Fibroblast of skin of abdomen (primary cell): ENCODE data around the gene NDST1.

ENCODE experiments used
- DNase-seq: peaks from one replicate; pipeline ENCODE4 v3.0.0-alpha.2; 2013

NDST1 gene

DNA sequence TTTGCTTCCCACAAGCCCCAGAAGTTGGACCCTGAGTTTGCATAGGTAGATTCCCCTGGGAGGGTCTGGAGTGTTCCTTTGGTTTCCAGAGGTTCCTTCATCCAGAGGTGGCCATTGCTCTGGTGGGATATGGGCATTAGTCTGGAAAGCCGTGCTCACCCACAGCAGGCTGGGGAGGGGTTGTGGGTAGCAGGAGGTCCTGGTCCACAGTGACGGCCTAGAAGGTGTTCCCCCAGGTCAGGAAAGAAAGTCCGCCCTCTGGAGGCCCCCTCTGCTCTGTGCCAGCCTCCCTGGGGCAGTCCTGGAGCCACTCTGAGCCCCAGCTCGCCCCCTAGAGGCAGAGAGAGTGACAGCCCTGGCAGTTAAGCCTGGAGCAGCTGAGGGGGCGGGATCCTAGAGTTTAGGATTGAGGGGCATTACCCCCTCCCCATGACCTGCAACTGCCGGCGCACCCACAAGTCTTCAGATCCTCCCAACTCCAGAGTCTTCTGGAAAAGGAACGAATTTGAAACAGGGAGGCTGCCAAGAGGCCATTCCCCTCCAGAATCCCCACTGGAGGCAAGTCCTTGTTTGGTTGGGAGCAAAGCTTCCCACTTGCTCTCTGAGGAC, 36.8 kb downstream of the NDST1 start:
- peak; percentile 62 for DNase-seq

DNA sequence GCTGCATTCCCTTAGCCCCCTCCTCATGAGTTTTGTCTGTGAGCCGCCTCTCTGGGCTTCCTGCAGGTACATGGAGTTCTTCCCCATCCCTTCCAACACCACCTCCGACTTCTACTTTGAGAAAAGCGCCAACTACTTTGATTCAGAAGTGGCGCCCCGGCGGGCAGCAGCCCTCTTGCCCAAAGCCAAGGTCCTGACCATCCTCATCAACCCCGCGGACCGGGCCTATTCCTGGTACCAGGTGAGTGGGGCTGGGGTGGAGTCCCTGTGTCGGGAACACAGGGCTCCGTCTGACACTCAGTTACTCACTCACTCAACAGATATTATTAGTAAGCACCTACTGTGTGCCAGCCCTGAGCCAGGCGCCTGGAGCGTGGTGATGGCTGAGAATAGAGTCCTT, 37.3 kb downstream of the NDST1 start:
- no peak for DNase-seq

- DNase-seq = no peak
Observed at GRCh38 chr5:150548123-150548522, 40.2 kb downstream of the NDST1 start.

DNA sequence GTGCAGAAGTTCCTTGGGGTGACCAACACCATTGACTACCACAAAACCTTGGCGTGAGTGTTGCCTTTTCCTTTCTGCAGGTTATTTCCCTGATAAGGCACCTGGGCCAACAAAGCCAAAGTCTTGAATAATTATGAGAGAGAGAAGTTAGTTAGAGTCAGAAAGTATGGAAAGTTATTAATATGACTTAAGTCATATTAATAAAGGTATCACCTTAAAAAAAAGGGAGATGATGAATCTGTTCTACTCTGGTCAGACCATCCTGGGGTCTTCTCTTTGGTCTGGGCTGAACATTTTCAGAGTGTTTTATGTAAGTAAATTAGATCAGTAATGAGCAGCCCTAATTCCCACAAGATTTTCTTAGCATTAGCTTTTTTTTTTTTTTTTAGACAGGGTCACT, 41.8 kb downstream of the NDST1 start:
- DNase-seq = no peak

DNA sequence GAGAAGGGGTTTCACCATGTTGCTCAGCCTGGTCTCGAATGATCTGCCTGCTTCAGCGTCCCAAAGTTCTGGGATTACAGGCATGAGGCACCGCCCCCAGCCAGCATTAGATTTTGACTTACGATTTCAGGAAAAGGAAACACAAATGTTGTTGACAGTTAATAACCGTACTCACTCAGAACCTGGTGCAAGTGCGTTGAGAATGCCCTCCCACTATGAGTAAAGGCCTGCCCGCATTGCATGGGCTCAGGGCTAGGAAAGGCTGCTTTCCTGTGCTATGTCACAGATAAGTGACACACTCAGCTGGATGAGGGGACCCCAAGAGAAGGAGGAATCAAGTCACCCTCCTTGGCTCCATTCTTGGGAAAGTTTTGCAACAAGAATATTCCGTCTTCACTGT, 42.4 kb downstream of the NDST1 start:
- no peak for DNase-seq

GRCh38 chr5:150551066-150551465, 43.1 kb downstream of the NDST1 start:
- DNase-seq = no peak

GRCh38 chr5:150553402-150553801, 45.5 kb downstream of the NDST1 start:
- DNase-seq = no peak

- DNase-seq = no peak
Observed at GRCh38 chr5:150553911-150554310, 46.0 kb downstream of the NDST1 start.

- no peak for DNase-seq
Observed at GRCh38 chr5:150554857-150555256, 46.9 kb downstream of the NDST1 start.

GRCh38 chr5:150556106-150556505, 48.2 kb downstream of the NDST1 start:
- DNase-seq = no peak

- DNase-seq = no peak
Observed at GRCh38 chr5:150556859-150557508, 49.1 kb downstream of the NDST1 start.

- no peak for DNase-seq
Observed at GRCh38 chr5:150557509-150557872, 49.6 kb downstream of the NDST1 start.

DNA sequence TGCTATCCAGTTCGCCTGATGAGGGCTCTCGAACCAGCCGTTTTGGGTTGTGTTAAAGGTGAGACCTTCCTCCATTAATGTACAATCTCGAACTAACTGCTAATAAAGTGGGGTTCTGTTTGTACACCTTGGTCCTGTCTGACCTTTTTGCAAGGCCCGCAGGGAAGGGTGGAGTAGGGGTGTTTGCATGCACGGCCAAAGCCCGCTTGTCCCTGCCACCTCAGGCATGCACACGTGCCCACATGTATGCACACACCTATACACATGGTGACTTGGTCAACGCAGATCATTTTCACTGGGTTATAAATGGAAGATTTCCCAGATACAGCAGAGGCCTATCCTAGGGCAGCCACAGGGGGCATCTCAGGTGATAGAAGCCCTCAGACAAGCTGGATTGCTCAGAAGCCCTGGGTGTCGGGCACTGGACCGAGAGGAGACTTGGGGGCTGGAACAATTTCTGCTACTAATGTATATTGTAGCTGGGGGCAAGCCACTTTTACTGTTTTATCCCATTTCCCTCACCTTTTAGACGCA, 50.2 kb downstream of the NDST1 start:
- DNase-seq = no peak

GRCh38 chr5:150559088-150559487, 51.2 kb downstream of the NDST1 start:
- no peak for DNase-seq

- DNase-seq = peak; percentile 50
Observed at GRCh38 chr5:150559701-150560100, 51.8 kb downstream of the NDST1 start.

- DNase-seq = peak; percentile 81
Observed at GRCh38 chr5:150560401-150561191, 52.7 kb downstream of the NDST1 start.

DNA sequence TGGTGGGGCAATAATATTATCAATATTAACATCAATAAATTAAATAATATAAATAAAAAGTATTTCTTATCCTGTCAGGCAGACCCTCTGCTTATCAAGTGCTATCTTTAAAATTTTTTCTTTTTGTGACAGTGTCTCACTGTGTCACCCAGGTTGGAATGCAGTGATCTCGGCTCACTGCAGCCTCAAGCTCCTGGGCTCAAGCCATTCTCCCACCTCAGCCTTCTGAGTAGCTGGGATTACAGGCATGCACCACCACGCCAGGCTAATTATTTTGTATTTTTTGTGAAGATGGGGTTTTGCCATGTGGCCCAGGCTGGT, 53.2 kb downstream of the NDST1 start:
- no peak for DNase-seq

DNA sequence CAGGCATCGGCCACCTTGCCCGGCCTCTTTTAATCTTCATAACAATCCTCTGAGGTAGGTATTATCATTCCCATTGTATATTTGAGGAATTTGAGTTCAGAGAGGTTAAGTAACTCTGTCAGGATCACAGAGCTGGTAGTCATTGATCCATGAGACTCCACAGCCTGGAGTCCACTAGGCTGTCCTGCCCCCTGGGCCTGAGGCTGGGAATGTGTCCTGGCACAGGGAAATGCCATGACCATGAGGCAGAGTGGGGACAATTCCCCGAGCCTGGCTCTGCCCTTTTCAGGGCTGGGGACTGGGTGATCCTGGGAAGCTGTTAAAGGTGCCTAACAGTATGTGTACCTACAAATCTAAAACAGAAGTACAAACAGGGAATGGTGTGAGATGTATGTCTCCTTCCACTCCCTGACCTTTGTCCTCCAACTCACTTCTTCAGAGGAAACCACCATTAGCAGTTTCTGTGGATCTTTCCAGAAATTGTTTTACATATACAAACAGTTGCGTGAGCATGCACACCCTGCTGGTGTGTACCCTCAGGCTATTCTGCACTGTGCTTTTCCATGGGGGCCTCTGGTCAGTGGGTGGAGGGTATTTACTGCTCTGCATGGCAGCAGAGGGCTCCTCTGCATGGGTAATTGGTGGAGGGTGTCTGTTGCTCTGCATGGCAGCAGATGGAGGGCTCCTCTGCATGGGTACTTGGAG, 53.8 kb downstream of the NDST1 start:
- DNase-seq = no peak

DNA sequence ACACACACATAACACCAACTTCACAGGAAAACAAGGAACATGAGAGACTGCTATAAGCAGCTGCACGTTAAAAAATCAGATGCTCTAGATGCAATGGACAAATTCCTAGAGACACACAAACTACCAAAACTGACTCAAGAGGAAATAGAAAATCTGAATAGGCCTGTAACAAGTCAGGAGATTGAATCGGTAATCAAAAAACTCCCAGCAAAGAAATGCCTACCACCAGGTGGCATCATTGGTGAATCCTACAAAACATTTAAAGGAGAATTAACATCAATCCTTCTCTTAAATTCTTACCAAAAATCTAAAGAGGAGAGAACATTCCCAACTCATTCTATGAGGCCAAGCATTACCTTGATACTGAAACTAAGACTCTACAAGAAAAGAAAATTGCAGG, 54.9 kb downstream of the NDST1 start:
- peak; percentile 48 for DNase-seq

DNA sequence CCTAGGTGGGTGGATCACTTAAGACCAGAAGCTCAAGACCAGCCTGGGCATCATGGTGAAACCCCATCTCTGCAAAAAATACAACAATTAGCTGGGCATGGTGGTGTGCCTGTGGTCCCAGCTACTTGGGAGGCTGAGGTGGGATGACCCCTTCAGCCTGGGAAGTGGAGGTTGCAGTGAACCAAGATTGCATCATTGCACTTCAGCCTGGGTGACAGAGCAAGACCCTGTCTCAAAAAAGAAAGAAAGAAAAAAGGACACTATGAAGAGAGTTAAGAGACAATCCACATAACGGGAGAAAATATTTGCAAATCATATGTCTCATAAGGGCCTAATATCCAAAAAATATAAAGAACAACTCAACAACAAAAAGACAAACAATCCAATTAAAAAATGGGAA, 57.9 kb downstream of the NDST1 start:
- DNase-seq = no peak

DNA sequence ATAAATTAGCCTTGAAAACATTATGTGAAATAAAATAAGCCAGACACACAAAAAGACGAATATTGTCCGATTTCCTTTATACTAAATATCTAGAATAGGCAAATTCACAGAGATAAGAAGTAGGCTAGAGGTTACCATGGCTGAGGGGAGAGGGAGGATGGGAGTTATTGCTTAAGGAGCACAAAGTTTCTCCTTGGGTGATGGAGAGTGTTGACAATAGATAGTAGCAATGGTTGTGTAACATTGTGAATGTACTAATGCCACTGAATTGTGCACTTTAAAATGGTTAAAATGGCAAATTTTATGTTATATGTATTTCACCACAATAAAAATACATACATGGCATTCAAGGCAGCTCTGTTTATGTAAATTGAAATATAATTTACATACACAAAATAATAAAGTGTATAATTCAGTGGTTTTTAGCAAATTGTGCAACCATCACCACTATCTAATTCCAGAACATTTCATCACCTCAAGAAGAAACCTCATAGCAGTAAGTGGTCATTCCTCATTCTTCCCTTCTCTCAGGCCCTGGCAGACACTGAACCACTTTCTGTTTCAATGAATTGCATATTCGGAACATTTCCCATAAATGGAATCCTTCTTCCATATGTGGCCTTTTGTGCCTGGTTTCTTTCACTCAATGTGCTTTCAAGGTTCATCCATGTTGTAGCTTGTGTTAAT, 59.2 kb downstream of the NDST1 start:
- peak; percentile 91 for DNase-seq

GRCh38 chr5:150568663-150569062, 60.7 kb downstream of the NDST1 start:
- DNase-seq = no peak

- no peak for DNase-seq
Observed at GRCh38 chr5:150570333-150570732, 62.4 kb downstream of the NDST1 start.
